GM12864 (cell line): ENCODE results near the gene PXYLP1.
A peak's percentile ranks its signal among the peaks of the same experiment; 100 is the strongest.

Experiments
- DNase-seq: peaks from one replicate; pipeline ENCODE4 v3.0.0-alpha.2; 2011; ENCODE audit warnings: low read depth
- H3K4me3 ChIP-seq: 2 replicates; pipeline ENCODE4 v1.5.1; 2011; ENCODE audit warnings: mild to moderate bottlenecking, low read depth, low read length, control low read depth
- TF ChIP-seq, protein P1 (sequence below): IDR thresholded peaks from 2 replicates; pipeline ENCODE4 v1.5.1; 2011; ENCODE audit warnings: low read depth, mild to moderate bottlenecking, moderate library complexity, low read length, control low read depth, inconsistent platforms; ENCODE audit errors: missing control alignments

PXYLP1 gene

DNA sequence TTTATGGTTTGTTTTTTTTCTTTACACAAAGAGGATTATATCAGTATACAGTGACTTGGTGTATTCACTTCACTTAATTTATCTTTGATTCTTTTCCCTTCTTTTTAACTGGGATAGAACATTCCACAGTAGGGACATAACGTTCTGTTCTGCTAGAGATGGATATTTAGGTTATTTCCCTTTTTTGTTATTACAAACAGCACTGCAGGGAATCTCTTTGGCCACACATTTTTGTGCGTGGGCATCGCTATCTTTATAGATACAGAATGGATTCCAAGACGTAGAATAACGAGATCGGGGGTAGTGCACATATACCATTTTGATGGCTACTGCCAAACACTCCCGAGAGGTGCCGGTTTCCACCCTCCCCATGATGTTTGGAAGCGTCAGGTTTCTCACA, 44.8 kb downstream of the PXYLP1 start:
- DNase-seq, result no peak
- TF ChIP-seq, protein P1, sequence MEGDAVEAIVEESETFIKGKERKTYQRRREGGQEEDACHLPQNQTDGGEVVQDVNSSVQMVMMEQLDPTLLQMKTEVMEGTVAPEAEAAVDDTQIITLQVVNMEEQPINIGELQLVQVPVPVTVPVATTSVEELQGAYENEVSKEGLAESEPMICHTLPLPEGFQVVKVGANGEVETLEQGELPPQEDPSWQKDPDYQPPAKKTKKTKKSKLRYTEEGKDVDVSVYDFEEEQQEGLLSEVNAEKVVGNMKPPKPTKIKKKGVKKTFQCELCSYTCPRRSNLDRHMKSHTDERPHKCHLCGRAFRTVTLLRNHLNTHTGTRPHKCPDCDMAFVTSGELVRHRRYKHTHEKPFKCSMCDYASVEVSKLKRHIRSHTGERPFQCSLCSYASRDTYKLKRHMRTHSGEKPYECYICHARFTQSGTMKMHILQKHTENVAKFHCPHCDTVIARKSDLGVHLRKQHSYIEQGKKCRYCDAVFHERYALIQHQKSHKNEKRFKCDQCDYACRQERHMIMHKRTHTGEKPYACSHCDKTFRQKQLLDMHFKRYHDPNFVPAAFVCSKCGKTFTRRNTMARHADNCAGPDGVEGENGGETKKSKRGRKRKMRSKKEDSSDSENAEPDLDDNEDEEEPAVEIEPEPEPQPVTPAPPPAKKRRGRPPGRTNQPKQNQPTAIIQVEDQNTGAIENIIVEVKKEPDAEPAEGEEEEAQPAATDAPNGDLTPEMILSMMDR, result no peak
- H3K4me3 ChIP-seq, result no peak overlapping the region

DNA sequence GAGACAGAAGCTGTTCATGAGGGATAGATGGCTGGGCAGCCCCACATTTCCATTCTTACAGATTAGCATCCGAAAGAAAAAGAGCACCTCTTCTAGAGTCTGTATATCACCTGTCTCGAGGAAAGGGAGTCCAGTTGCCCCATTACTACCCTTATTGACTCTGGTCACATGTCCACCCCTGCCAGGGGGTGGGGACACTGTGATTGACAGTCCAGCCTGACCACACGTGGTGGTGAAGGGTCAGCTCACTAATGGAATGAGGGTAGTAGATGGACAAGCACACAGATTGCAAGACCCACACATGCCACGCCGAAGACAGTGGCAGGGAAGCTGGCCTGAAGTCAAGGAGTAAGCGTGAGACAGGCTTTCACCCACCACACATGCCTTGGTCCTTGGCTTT, 45.8 kb downstream of the PXYLP1 start:
- TF ChIP-seq, protein P1, result no peak
- DNase-seq, result no peak
- no peak overlapping the region for H3K4me3 ChIP-seq

DNA sequence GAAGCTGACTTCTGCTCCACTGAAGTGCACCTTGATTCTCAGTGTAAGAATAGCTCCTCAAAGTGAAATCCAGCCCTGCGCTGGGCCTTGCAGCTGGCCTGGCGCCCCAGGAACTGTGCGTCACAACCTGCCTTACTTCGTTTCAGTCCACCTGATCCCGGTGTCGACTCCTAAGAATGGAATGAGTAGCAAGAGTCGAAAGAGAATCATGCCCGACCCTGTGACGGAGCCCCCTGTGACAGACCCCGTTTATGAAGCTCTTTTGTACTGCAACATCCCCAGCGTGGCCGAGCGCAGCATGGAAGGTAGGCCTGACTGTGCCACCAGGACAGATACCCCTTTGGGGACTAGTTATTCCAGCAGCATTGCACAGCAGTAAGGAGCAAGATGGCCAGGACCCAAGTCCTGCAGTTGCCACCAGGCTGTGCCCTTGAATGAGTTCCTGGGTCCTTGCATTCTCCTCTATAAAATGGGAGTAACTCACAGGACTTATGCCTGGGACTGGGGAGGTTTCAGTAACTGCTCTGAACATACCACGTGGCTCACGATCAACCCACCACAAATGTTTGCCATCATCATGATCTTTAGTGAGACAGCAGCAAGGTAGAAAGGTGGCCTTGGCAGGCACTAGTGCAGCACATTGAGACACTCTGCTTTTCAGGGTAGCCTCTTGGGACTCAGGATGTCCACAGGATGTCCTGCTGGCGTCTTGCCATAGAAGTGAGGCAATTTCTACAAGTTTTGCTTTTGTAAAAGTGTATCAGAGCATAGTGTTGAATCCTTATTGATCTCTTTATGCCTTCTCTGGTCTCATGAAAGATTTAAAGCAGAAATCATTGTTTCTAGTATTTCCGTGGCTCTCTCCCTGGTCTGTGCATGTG, 46.8 kb downstream of the PXYLP1 start:
- no peak overlapping the region for H3K4me3 ChIP-seq
- TF ChIP-seq, protein P1, result no peak
- no peak for DNase-seq

DNA sequence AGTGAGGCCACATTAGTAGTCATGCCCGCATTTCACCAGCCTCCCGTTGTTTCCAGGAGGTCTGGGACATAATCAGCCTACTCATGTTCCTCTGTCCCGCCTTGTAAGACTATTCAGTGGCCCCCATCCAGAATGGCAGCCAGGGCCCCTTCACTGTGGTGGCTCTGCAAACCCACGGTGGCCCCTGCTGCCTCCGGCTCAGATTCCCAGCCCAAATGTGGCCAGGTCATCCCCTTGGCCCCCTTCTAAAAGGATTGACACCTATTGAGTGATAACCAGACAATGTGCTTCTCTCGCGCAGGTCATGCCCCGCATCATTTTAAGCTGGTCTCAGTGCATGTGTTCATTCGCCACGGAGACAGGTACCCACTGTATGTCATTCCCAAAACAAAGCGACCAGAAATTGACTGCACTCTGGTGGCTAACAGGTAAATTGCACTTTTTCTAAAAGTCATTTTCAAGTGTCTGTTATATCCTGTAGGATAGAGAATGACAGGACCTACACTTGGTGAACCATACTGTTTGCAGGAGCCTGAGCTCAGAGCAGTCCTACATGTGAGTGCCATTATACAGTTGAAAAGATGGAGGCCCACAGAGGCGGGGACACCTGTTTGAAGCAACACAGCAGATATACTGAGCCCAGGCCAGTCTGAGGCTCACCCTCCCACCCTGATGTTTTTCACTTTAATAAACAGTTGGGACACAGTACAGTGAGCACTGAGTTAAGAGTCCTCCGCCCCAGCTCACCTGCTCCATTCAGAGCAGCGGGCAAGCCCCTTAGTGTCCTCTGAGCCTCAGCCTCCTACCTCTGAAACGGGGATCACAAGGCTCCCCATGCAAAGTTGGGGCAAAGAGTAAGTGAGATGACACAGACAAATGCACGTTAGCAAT, 47.7 kb downstream of the PXYLP1 start:
- DNase-seq, result no peak
- TF ChIP-seq, protein P1, result peak; percentile 73
- no peak overlapping the region for H3K4me3 ChIP-seq

DNA sequence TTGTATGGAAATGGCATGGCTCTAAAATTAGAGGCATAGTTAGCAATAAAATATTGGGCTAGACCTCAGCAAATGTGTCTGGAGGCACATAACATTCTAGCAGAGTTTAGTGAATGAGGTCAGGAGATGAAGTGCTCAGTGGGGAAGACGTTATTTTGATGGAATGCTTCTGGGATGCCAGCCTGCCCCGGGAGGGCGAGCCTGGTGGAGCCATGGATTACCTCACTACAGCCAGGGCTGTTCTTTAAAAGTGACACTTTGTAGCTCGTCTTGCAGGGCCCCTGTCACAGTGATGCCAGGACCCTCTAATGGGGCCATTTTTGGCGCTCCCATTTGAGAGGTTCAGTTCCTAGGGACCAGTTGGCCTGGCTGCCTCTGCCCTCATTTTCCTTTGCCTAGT, 48.5 kb downstream of the PXYLP1 start:
- DNase-seq, result no peak
- H3K4me3 ChIP-seq, result no peak overlapping the region
- TF ChIP-seq, protein P1, result no peak

DNA sequence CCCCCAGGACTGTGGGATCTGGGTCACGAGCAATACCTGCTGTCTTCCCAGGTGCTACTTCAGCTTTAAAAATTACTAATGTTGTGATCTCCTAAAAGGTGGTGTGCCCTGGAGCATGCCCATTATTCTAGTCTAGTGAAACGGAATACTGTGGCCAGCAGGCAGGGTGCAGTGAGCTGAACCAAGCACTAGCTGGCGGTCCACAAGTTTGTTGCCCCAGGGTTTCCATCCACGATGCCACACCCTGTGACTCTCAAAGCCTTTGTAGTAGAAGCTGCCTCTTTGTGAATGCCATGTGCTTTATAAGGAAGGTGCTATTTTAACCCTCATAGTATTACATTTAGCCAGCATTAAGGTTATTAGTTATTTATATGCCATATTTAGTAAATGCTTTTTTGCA, 49.1 kb downstream of the PXYLP1 start:
- DNase-seq, result no peak
- TF ChIP-seq, protein P1, result no peak

More for the DNA sequence above, 49.1 kb downstream of the PXYLP1 start:
- H3K4me3 ChIP-seq, result no peak overlapping the region
